SK-N-SH treated with all-trans-retinoic acid at 6 μM for 48 hours (cell line): ENCODE results near the gene ZNF701.

Source experiments
- ARNTL ChIP-seq: fragments of 450-650 bp; formaldehyde crosslinking; IDR thresholded peaks from 2 replicates; pipeline ENCODE4 v1.5.0; 2020; ENCODE audit warnings: low read depth, mild to moderate bottlenecking, moderate library complexity, borderline replicate concordance
- BACH2 ChIP-seq: fragments of 250-450 bp; sonication (Bioruptor Pico); IDR thresholded peaks from 2 replicates; pipeline ENCODE4 v1.9.0; 2021; ENCODE audit warnings: mild to moderate bottlenecking, borderline replicate concordance
- OSR1 ChIP-seq: fragments of 250-450 bp; sonication (Bioruptor Pico); IDR thresholded peaks from 2 replicates; pipeline ENCODE4 v1.8.0; 2022; ENCODE audit warnings: moderate library complexity, mild to moderate bottlenecking, inconsistent platforms
- POU6F1 ChIP-seq: fragments of 250-450 bp; sonication (Bioruptor Pico); IDR thresholded peaks from 2 replicates; pipeline ENCODE4 v1.8.0; 2021; ENCODE audit warnings: low read depth, mild to moderate bottlenecking, moderate library complexity, borderline replicate concordance
- PPARA ChIP-seq: fragments of 250-450 bp; sonication (Bioruptor Pico); IDR thresholded peaks from 2 replicates; pipeline ENCODE4 v1.5.0; 2020; ENCODE audit warnings: mild to moderate bottlenecking, borderline replicate concordance
- RARB ChIP-seq: fragments of 250-450 bp; sonication (Bioruptor Pico); IDR thresholded peaks from 2 replicates; pipeline ENCODE4 v1.8.0; 2021; ENCODE audit warnings: mild to moderate bottlenecking, moderate library complexity
- SNAI2 ChIP-seq: fragments of 250-450 bp; sonication (Bioruptor Pico); IDR thresholded peaks from 2 replicates; pipeline ENCODE4 v1.5.0; 2020; ENCODE audit warnings: mild to moderate bottlenecking, moderate library complexity
- TOX ChIP-seq: fragments of 250-450 bp; sonication (Bioruptor Pico); IDR thresholded peaks from 2 replicates; pipeline ENCODE4 v1.8.0; 2021; ENCODE audit warnings: mild to moderate bottlenecking, moderate library complexity, borderline replicate concordance
- ZC3H10 ChIP-seq: fragments of 250-450 bp; sonication (Bioruptor Pico); IDR thresholded peaks from 2 replicates; pipeline ENCODE4 v1.5.1; 2021; ENCODE audit warnings: mild to moderate bottlenecking, moderate library complexity
- ZFP3 ChIP-seq: fragments of 250-450 bp; sonication (Bioruptor Pico); IDR thresholded peaks from 2 replicates; pipeline ENCODE4 v1.5.0; 2020; ENCODE audit warnings: mild to moderate bottlenecking, moderate library complexity
- ZFP30 ChIP-seq: fragments of 450-650 bp; formaldehyde crosslinking; IDR thresholded peaks from 2 replicates; pipeline ENCODE4 v1.5.0; 2022; ENCODE audit warnings: mild to moderate bottlenecking, moderate library complexity
- ZNF8 ChIP-seq: fragments of 450-650 bp; formaldehyde crosslinking; IDR thresholded peaks from 2 replicates; pipeline ENCODE4 v1.5.0; 2020; ENCODE audit warnings: mild to moderate bottlenecking, moderate library complexity
- TF ChIP-seq, protein P1 (sequence below): fragments of 250-450 bp; sonication (Bioruptor Pico); IDR thresholded peaks from 2 replicates; pipeline ENCODE4 v1.8.0; 2020; ENCODE audit warnings: mild to moderate bottlenecking, moderate library complexity, borderline replicate concordance

GRCh38 chr19:52622261-52622660 lies 52.2 kb downstream of the ZNF701 start:
- TF ChIP-seq, protein P1, sequence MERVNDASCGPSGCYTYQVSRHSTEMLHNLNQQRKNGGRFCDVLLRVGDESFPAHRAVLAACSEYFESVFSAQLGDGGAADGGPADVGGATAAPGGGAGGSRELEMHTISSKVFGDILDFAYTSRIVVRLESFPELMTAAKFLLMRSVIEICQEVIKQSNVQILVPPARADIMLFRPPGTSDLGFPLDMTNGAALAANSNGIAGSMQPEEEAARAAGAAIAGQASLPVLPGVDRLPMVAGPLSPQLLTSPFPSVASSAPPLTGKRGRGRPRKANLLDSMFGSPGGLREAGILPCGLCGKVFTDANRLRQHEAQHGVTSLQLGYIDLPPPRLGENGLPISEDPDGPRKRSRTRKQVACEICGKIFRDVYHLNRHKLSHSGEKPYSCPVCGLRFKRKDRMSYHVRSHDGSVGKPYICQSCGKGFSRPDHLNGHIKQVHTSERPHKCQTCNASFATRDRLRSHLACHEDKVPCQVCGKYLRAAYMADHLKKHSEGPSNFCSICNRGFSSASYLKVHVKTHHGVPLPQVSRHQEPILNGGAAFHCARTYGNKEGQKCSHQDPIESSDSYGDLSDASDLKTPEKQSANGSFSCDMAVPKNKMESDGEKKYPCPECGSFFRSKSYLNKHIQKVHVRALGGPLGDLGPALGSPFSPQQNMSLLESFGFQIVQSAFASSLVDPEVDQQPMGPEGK (CRISPR knock-in tag) = no peak
- TF ChIP-seq POU6F1 (CRISPR knock-in tag) (no peak), BACH2 (CRISPR knock-in tag) (no peak), OSR1 (CRISPR knock-in tag) (no peak), ARNTL (CRISPR knock-in tag) (no peak), SNAI2 (no peak), TOX (CRISPR knock-in tag) (no peak), ZNF8 (no peak), ZFP30 (CRISPR knock-in tag) (no peak), RARB (CRISPR knock-in tag) (no peak), ZFP3 (CRISPR knock-in tag) (no peak), ZC3H10 (CRISPR knock-in tag) (no peak), PPARA (CRISPR knock-in tag) (no peak)
